Measurements from ENCODE around the gene PIP5KL1.

DNA sequence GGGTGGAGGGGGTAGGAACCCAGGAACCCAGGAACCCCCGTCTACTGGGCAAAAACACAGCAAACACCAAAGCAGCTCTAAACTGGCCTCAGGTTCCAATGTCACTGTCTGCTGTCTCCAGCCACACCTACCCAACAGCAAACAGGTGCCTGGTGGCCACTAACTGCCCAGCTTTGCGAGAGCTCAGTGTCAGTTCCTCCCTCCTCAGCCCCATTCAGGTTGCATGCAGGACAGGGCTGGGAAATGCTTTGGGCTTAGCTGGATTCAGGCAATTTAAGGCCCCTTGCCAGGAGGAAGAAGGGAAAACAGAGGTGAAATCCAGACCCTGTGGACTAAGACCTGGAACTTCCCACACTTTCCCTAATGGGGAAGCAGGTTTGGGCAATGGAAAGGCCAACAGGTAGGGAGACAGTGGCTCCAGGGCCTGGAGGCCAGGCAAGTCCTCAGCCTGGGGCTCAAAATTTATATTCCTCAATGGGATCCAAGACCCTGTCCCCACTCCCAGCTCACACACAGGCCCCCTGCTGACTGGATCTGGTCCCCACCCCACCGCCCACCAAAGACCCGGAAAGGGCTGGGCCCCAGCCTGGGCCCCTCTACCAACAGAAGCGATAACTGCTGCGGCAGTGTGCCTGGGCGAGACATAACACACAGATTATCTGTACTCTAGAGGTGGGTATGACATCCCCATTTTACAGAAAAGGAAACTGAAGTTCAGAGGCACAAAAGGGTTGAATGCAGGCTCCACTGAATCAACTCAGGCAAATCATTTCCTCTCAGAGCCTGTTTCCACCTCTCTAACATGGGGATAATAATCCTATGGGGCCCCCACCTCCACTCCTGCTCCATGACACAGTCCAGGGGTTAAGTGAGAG, 46.7 kb upstream of the PIP5KL1 start:
- TF ChIP-seq, protein P1, sequence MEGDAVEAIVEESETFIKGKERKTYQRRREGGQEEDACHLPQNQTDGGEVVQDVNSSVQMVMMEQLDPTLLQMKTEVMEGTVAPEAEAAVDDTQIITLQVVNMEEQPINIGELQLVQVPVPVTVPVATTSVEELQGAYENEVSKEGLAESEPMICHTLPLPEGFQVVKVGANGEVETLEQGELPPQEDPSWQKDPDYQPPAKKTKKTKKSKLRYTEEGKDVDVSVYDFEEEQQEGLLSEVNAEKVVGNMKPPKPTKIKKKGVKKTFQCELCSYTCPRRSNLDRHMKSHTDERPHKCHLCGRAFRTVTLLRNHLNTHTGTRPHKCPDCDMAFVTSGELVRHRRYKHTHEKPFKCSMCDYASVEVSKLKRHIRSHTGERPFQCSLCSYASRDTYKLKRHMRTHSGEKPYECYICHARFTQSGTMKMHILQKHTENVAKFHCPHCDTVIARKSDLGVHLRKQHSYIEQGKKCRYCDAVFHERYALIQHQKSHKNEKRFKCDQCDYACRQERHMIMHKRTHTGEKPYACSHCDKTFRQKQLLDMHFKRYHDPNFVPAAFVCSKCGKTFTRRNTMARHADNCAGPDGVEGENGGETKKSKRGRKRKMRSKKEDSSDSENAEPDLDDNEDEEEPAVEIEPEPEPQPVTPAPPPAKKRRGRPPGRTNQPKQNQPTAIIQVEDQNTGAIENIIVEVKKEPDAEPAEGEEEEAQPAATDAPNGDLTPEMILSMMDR (conservative IDR thresholded peaks at IDR 0.05; ENCODE audit: low read depth, low read length) = no peak
- TF ChIP-seq EZH2 (IDR thresholded peaks at IDR 0.05; ENCODE audit: borderline replicate concordance, low read depth, low read length, poor library complexity, severe bottlenecking) = no peak

All from A673 (cell line).